GM12801 (cell line): ENCODE data around the gene CCDC141.

Experiments used
- TF ChIP-seq, protein P1 (sequence below): IDR thresholded peaks from one replicate; pipeline ENCODE4 v1.5.1; 2011; ENCODE audit warnings: control low read depth; ENCODE audit not compliant: insufficient read length; ENCODE audit errors: extremely low read depth

Gene CCDC141

DNA sequence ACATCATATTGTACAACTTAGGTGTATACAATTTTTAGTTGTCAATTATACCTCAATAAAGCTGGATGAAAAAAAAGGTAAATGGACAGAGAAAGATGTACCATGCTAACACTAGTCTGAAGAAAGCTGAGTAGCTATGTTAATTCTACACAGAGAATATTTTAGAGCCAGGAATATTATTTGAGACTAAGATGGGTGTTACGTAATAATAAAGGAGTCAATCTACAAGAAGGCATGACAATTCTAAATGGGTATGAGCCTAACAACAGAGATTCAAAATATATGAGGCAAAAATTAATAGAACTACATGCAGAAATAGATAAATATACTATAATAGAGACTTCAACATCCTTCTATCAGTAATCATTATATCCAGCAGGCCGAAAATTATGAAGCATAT is 69.1 kb downstream of the CCDC141 start:
- TF ChIP-seq, protein P1, sequence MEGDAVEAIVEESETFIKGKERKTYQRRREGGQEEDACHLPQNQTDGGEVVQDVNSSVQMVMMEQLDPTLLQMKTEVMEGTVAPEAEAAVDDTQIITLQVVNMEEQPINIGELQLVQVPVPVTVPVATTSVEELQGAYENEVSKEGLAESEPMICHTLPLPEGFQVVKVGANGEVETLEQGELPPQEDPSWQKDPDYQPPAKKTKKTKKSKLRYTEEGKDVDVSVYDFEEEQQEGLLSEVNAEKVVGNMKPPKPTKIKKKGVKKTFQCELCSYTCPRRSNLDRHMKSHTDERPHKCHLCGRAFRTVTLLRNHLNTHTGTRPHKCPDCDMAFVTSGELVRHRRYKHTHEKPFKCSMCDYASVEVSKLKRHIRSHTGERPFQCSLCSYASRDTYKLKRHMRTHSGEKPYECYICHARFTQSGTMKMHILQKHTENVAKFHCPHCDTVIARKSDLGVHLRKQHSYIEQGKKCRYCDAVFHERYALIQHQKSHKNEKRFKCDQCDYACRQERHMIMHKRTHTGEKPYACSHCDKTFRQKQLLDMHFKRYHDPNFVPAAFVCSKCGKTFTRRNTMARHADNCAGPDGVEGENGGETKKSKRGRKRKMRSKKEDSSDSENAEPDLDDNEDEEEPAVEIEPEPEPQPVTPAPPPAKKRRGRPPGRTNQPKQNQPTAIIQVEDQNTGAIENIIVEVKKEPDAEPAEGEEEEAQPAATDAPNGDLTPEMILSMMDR = no peak

- TF ChIP-seq, protein P1 = no peak
Measured at GRCh38 chr2:178978667-178979066, 71.3 kb downstream of the CCDC141 start.

DNA sequence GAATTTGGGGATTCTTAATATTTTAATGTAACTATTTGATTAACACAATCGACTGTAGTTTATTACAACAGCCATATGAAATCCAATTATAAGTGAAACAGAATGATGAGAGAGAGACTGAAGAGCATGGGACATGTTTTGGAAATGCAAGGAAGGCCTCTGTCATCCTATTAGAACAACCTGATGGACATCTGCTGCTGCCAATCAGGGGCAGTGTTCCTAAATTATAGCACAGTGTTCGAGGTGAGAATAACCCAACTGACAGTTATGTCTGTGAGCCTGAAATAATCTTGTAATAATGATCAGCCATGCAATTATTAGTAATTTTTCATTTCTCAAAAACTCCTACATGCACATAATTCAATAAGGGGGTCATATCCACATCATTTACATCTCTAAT is 73.6 kb downstream of the CCDC141 start:
- TF ChIP-seq, protein P1 = no peak

DNA sequence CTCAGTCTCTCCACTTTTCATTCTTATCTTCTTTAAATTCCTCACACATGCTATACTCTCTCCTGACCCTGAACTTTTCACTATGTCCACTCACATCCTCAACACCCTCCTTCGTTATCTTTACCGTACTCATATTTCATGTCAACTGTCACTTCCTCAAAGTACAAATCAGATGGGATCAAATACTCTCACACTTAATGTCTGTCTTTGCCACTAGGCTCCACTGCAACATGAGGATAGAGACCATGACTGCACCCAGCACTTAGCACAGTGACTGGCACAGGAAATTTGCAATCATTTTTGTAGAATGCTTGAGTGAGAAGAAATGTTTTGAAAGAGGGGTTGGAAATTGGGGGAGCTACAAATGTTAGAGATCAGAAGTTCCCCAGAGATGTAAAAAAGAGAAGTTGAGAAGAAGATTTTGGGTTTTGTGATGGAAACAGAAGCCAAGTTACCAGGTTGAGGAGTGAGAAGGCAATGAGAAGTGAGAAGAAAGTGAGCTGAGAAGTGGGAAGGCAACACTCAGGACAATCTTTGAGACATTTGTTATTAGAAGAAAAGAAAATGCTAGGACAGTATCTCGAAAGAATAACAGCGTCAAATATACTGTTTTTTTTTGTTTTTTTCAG is 87.0 kb downstream of the CCDC141 start:
- TF ChIP-seq, protein P1 = no peak

- TF ChIP-seq, protein P1 = no peak
Measured at GRCh38 chr2:178962152-178962551, 87.8 kb downstream of the CCDC141 start.

DNA sequence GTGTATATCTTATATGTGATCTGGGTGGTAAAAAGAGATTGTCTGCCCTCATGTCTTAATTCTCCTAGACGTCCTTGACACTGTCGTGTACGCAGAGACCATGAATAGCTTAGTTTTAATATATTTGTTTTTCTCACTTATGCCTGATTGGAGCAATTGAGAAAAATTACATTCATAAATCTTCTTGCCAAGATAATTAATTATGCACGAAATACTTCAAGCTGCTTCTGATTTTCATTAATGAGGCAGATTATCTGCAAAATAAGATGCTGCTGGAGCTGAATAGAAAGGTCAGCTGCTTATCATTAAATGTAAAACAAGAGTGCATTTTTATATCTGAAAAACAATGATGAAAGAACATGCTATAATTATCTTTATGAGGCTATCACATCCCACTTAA is 95.9 kb downstream of the CCDC141 start:
- TF ChIP-seq, protein P1 = no peak

DNA sequence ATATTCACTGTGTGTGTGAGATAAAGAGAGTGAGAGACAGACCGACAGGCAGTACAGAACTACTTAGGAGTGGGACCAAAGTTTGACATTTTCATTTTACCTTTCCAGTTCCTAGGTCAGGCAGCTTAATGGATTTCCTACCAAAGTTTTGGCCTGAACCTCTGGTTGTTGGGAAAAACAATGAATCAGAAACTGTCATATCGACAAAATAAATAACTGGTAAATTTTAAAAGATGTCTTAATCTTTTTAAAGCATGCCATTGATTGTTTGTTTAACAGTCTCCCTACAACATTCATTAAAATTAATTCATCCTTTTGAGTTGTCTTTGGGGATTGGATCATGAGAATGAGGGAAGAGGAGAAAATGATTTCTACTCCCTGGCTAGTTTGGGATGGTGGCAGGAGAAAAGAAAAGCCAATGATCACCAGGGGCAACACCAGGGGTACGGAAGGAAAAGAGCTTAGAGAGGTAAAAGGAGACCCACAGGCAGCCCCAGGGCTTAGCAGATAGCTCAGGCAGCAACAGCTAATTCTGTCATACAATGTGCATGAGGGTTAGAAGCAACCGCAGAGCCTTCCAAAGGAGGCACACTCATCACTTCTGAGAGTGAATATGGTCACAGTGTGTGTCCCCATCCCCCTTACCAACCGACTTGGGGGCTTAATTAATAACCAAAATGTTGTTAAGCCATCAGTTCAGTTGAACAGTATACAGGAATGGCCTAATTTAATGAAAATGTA is 98.5 kb downstream of the CCDC141 start:
- TF ChIP-seq, protein P1 = no peak
